GM21786 (cell line): Measurements from ENCODE around the gene POLDIP3.
"Not testable (repeated sequence)": the region's sequence is repeated elsewhere in the genome, so short reads cannot be mapped to it uniquely, and the experiment has no call there.

Experiments used
- ATAC-seq: cut with Tn5 transposase; IDR thresholded peaks from one replicate; pipeline ENCODE4 v1.9.1; 2021; ENCODE audit not compliant: unreplicated experiment

The POLDIP3 gene

GRCh38 chr22:42561856-42562255 is 52.8 kb downstream of the POLDIP3 start:
- no peak for ATAC-seq

- no peak for ATAC-seq
Measured at GRCh38 chr22:42560781-42561180, 53.9 kb downstream of the POLDIP3 start.

- no peak for ATAC-seq
Measured at GRCh38 chr22:42560381-42560780, 54.3 kb downstream of the POLDIP3 start.

- ATAC-seq, result no peak
Measured at GRCh38 chr22:42553475-42554361, 61.0 kb downstream of the POLDIP3 start, which contains the start of gene SERHL2. Gene SERHL2 (plus strand): TSS chr22:42553956. CDS start chr22:42554021, 65 bp downstream.

GRCh38 chr22:42552294-42552647 is 62.4 kb downstream of the POLDIP3 start:
- not testable (repeated sequence) for ATAC-seq

- ATAC-seq, result no peak
Measured at GRCh38 chr22:42549331-42550060, 65.2 kb downstream of the POLDIP3 start.

GRCh38 chr22:42548597-42549330 is 65.9 kb downstream of the POLDIP3 start:
- ATAC-seq, result no peak

- not testable (repeated sequence) for ATAC-seq
Measured at GRCh38 chr22:42548126-42548525, 66.6 kb downstream of the POLDIP3 start.

GRCh38 chr22:42547562-42547961 is 67.1 kb downstream of the POLDIP3 start:
- ATAC-seq, result no peak

- ATAC-seq, result no peak
Measured at GRCh38 chr22:42544686-42545085, 70.0 kb downstream of the POLDIP3 start.

- not testable (repeated sequence) for ATAC-seq
Measured at GRCh38 chr22:42539236-42539771, 75.4 kb downstream of the POLDIP3 start.

GRCh38 chr22:42537199-42537831 is 77.4 kb downstream of the POLDIP3 start:
- ATAC-seq, result peak; percentile 42

- ATAC-seq, result not testable (repeated sequence)
Measured at GRCh38 chr22:42536634-42537033, 78.0 kb downstream of the POLDIP3 start.

GRCh38 chr22:42536166-42536565 is 78.5 kb downstream of the POLDIP3 start:
- ATAC-seq, result no peak

- not testable (repeated sequence) for ATAC-seq
Measured at GRCh38 chr22:42535082-42535731, 79.5 kb downstream of the POLDIP3 start.
